CD4-positive, alpha-beta T cell treated with Interleukin-17A for 4 hours (primary cell): ENCODE measurements around the gene SERPINH1.

ENCODE experiments used
- DNase-seq: peaks from one replicate; pipeline ENCODE4 v3.0.0-alpha.2; 2020; ENCODE audit warnings: mixed read lengths

Gene SERPINH1

DNA sequence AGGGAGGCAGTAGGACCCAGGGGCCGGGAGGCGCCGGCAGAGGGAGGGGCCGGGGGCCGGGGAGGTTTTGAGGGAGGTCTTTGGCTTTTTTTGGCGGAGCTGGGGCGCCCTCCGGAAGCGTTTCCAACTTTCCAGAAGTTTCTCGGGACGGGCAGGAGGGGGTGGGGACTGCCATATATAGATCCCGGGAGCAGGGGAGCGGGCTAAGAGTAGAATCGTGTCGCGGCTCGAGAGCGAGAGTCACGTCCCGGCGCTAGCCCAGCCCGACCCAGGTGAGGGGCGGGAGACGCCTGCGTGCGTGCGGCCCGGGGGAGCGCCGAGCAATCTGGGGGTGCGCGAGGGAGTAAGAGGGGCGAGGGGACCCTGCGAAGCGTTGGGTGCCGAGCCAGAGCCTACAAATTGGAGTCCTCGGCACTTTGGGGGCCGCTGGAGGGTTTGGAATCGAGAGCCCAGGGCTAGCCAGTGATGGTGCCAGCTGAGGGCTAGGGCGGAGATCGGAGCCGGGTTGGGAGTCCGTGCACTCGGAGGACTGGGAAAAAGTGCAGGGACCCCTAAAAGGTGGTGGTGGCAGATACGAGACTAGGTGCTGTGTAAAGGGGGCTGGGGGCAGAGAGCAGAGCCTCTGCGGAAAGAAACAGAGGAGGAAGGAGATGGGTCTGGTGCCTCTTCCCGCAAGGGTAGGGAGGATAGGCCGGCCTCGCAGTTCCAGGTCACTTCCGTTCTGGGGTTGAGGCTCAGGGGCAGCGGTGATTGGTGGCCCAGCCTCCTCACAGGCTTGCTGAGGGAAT is at the start of gene SERPINH1:
TSS of gene SERPINH1 (plus strand) at position 206 of the 788 bp plus-strand sequence. CDS start 4,097 bp downstream, outside the sequence.
- peak; percentile 72 for DNase-seq

DNA sequence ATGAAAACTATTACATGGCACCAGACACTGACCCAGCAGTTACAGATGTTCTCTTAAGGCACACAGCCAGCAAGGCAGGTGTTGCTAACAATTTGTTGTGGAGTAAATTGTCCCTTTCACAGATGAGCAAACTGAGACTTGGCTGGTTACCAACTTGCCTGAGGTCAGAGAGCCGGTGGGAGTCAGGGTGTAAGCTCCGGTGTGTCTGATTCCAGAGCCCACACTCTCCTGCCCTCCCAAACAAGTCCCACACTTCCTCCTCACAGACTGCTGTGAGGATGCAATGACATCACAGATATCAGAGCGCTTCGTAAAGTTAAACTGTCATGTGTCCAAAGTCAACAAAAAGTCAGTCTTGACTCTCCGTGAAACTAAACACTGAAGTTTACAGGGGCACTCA is 48.8 kb upstream of the SERPINH1 start:
- DNase-seq: no peak

- DNase-seq: no peak
Observed at GRCh38 chr11:75514596-75514995, 47.5 kb upstream of the SERPINH1 start.

DNA sequence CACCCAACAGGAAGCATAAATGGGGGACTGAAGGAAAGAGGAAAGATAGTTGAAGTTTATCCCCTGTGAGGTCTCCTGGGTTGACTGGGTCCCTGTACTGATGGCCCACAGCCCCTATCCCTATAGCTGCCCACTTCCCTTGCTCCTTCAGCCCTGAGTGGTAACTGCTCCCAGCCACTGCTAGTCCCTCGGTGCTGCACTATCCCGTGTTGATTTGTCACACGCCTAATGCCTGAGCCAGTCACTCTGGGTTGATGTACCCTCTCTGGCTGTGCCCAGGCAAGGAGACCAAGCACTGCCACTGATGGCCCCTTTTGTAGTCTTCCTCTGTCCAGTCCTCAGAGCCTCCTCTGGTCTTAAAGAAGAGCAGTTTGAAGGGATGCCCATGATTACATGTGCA is 45.9 kb upstream of the SERPINH1 start:
- DNase-seq: no peak

DNA sequence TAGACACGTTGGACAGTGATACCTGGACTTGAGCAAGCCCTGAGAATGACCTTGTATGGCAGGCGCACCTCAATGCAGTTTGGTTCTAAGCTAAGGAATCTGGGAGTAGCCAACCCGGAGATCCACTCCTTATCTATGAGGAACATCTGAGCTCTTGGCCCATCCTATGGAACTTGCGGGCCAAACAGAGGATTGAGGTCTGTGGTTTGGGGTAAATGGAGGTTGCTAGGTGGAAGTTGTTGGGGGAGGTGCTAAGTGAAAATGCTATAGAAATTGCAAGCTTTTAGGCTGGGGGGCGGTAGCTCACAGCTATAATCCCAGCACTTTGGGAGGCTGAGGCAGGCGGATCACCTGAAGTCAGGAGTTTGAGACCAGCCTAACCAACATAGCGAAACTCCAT is 45.2 kb upstream of the SERPINH1 start:
- no peak for DNase-seq

DNA sequence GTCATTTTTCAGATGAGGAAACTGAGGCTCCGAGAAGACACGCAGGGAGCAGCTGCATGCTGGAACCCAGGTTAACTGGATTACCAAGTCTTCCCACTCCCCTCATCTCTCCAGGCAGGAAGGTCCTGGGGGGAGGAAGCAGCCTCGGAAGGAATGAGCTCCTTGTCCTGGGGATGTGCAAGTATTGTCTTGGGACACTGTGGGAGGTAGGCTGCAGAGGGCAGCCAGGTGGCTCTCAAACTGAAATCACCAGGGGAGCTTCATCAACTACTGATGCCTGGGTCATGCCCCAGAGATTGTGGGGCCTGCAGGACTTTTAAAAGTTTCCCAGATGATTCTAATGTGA is 43.9 kb upstream of the SERPINH1 start:
- no peak for DNase-seq

GRCh38 chr11:75518771-75519653 is 43.0 kb upstream of the SERPINH1 start:
- DNase-seq: no peak

GRCh38 chr11:75520688-75521087 is 41.4 kb upstream of the SERPINH1 start:
- no peak for DNase-seq

DNA sequence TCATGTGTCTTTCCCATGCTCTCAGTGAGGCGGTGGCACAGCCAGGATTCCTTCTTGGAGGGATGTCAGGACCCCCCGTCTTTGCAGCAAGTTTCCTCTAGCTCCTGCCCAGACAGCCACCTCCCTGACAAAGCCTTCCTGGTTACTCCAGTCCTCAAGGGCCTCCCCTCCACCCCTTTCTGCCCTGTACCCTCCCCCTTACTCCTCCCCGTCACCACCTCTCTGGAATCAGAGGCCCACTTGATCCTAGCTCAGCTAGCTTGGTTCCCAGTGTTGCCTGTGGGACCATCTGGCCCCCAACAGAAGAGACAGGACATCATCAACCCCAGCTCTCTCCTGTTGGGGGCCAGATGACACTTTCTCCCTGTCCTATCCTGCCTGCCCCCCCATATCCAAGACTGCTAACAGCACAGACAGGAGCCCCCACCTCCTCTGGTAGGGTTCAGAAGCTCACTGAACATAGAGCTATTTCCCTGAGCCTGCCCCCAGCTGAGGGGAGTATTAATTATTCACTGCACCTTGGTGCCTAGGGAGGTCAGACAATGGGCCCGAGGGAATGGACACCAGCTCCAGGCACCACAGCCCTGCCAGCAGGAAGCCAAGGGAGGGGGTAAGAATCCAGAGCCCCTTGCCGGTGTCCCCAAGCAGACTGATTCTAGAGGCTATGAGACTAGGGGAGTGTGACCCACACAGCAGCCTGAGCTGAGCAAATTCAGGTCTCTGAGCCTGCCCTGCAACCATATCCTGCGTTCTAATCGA is 39.6 kb upstream of the SERPINH1 start:
- DNase-seq: no peak

DNA sequence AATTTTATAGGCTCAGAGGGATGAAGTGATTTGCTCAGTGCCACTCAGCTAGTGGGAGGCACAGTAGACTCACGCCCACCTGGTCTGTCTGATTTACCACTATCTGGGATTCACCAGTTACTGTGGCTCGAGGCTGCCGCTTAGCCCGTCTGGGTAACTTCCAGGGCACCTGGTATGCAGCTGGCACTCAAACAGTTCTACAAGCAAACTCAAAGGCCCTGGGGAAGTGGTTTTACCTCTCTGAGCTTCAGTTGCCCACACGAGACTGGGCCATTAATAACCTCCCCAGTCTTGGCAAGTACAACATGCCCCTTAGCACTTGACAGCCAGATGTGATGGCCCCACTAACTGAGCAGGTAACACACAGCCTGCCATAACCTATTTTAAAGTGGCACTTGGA is 38.9 kb upstream of the SERPINH1 start:
- DNase-seq: no peak

- no peak for DNase-seq
Observed at GRCh38 chr11:75523811-75524664, 38.0 kb upstream of the SERPINH1 start.

DNA sequence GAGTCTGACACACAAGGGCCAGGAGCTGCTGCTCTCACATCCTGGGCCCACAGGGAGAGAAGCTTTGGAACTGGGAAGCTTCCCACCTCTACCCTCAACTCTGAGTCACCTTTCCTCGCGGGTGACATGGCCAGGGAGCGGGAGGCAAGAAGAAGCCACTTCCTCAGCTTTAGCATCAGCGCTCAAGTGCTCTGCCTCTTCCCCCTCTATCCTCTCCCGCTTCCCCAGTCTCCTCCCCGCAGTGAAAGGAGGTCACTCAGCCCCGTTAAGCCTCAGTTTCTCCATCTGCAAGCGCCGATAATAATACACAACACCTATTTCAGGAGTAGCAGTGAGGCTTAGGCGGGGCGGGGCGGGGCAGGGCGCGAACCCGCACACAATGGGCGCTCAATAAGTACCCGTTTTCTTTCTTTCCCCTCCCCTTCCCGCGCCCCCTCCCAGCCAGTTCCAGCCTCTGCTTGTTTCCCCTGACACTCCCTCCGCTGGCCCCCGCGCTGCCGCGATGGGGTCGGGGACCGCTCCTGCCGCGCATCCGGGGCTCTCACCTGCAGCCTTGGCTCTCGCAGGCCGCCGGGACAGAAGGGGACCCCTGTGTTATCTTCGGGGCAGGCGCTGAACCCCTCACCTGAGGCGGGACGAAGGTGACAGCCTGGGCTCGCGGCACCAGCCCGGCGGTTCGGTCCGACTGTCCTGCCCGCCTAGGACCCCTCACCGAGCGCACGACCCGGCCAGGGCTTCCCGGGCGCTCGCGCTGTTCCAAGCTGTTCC is 37.2 kb upstream of the SERPINH1 start:
- peak; percentile 52 for DNase-seq

- peak; percentile 90 for DNase-seq
Observed at GRCh38 chr11:75525433-75526191, 36.4 kb upstream of the SERPINH1 start, which contains the start of gene GDPD5. Gene GDPD5 (minus strand): TSS chr11:75525941. CDS start chr11:75477735, 48,206 bp downstream.

GRCh38 chr11:75526192-75526541 is 35.9 kb upstream of the SERPINH1 start:
- DNase-seq: no peak

GRCh38 chr11:75527130-75527529 is 34.9 kb upstream of the SERPINH1 start:
- DNase-seq: no peak

DNA sequence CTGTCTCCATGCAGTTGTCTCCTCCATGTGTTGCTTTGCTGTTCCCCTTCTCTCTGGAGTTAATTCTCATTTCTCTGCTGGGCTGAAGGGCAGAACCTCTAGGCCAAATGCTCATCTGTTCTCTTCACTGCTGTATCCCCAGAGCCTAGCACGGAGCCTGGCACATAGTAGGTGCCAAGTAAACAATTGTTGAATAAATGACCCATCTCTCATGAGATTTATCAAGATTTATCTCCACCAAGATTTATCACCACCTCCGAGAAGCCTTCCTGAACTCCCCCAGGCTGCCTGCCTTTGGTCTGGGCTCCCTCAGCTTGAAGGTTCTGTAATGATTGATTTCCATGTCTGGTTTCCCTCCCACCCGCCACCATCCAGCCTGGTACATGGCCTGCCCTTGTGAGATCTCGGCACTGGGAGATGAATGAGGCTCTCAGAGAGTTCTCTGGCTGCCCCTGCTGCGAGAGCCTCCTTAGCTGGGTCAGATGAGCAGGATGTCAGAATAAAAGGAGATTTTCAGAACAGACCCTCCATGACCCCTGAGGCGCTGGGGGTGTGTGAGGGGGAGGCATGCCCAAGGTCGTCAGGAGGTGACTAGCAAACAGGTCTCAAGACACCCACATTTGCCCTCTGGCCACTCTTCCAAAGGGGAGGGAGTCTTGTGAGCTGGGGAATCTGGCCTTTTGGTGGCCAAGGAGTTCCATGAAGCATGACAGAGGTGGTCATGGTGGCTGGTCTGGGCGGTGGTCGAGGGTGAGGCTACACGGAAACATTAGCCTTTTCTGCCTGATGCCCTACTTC is 33.9 kb upstream of the SERPINH1 start:
- no peak for DNase-seq

DNA sequence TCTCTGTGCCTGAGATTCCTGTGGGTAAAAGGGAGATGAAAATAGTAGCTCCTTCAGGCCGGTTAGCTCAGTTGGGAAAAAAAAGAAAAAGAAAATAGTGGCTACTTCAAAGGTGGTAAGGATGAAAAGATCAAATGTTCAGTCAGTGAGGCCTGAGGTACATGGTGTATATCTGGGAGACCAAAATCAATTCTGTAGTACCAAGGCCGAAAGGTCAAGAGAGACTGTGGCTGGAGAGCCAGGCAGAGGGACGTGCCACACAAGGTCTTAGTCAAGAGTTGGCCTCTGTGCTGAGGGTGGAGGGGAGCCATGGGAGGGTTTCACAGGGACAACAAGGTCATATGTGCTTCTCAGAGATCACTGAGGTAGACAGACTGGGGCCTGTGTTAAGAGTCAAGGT is 31.5 kb upstream of the SERPINH1 start:
- DNase-seq: no peak

GRCh38 chr11:75531325-75531724 is 30.7 kb upstream of the SERPINH1 start:
- no peak for DNase-seq

DNA sequence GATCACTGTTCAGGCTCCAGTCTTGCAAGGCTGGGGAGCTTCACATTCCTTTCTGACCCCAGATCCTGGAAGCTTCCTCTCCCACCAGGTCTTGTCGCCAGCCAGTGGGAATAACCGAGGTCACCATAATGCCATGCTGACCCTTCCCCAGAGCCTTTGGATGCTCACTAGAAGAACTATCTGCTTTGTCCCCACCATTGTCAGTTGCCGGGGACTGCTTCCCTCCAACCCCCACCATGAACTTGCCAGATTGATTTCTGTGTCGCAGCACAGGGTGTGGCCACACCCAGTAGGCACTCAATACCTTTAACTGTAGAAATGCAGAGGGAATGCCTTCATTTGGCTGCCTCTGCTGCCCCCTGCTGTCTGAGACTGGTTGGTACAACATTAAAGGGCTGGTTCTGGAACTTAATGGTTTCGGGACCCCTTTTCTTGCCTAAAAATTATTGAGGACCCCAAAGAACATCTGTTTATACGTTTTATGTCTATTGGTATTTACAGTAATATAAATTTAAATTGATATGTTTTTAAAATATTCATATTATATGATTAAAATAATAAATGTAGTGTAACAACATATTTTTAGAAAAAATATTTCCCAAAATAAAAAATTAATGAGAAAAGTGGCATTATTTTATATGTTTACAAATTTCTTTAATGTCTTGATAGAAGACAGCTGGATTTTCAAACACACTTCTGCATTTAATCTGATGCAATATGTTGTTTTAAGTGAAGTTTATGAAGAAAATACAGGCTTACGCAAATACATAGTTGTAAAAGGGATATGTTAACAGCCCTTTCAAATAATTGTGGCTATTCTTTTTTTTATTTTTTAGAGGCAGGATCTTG is 29.6 kb upstream of the SERPINH1 start:
- peak; percentile 89 for DNase-seq
